HG03571 (cell line): Measurements from ENCODE around the gene PARVA.

ENCODE experiments used
- ATAC-seq: cut with Tn5 transposase; IDR thresholded peaks from one replicate; pipeline ENCODE4 v1.9.1; 2021; ENCODE audit not compliant: unreplicated experiment

PARVA gene

GRCh38 chr11:12544986-12545775 lies 167.8 kb downstream of the PARVA start:
- ATAC-seq: no peak

DNA sequence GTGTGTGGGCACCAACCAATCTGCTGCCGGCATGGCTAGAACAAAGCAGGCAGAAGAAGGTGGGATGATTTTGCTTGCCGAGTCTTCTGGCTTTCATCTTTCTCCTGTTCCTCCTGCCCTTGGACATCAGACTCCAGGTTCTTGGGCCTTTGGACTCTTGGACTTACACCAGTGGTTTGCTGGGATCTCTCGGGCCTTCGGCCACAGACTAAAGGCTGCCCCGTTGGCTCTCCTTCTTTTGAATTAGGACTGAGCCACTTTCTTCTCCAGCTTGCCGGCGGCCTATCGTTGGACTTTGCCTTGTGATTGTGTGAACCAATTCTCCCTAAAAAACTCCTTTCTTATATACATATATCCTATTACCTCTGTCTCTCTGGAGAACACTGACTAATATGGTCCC lies 168.8 kb downstream of the PARVA start:
- ATAC-seq: no peak

GRCh38 chr11:12546660-12547059 lies 169.3 kb downstream of the PARVA start:
- ATAC-seq: no peak

DNA sequence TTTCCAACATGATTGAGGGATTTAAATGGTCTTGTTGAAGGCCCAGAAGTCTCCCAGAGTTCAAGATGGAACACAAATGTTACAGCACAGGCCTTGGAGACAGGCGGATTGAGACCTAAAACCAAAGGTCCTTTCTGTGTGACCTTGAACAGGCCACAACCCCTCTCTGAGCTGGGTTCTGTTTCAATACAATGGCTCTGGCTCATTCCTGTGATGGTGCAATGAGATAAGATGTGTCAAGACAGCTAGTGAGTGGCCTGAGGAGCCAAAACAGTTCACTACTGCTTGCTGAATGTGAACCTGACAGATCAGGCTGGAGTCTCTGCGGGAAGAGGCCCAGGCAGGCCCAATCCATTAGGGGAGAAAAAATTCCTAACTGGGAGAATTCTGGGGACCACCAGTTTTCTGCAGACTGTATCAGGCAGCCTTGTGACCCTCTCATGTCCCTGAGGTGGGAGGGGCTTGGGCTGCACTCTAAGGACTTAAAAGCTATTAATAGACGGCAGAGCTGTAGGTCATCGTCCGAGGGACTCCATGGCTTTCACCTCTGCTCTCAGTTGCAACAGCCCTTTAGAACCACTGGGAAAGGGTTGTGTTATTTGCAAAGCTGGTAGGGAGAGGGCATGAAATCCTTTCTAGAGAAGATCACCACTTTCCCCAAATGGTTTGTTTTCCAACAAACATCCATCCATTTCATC lies 170.7 kb downstream of the PARVA start:
- ATAC-seq: no peak

- no peak for ATAC-seq
Observed at GRCh38 chr11:12552692-12553091, 175.3 kb downstream of the PARVA start.

DNA sequence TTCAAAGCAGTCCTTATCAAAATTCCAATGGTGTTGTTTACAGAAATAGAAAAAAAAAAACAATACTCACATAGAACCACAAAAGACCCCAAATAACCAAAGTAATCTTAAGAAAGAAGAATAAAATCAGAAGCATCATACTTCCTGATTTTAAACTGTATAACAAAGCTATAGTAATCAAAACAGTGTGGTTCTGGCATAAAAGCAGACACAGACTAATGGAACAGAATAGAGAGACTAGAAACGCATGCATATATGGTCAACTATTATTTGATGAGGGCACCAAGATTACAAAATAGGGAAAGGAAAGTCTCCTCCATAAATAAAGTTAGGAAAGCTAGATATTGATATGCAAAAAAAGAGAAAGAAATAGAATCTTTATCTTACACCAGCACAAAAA lies 176.8 kb downstream of the PARVA start:
- ATAC-seq: no peak

DNA sequence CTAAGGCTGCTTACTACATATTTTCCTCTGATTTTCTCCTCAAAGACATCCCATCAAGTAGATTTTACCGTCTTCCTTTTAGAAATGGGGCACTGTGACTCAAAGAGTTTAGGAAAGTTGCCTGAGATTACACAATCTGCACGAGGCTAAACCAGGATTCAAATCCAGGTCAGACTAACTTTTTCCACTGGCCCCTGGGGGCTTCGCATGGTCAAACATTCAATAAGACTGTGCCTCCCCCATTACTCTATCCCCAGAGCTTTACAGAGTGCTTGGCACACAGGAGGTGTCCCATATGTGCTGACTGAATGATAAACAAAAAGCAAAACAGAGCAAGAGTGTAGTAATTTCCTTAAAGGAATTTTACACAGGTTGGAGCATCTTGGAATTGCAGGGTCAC lies 178.8 kb downstream of the PARVA start:
- ATAC-seq: no peak

- ATAC-seq: no peak
Observed at GRCh38 chr11:12556788-12557384, 179.5 kb downstream of the PARVA start.

DNA sequence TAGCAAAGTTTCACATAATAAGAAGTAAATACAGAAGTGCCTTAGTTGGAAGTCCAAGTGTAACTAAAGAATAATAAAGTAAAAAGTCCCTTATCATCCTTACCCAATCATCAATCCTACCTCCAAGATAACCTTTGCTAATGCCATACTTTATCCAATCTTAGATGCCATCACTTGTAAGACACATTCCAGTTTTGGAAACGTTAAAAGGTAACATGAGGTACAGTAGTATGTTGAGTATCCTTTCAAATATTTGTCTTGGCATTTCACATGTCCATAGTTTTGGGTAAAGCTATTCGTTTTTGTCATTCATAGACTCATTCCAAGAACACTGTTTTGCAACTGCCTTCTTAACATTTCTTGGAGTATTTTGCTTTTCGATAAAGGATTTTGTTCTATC lies 181.6 kb downstream of the PARVA start:
- no peak for ATAC-seq

DNA sequence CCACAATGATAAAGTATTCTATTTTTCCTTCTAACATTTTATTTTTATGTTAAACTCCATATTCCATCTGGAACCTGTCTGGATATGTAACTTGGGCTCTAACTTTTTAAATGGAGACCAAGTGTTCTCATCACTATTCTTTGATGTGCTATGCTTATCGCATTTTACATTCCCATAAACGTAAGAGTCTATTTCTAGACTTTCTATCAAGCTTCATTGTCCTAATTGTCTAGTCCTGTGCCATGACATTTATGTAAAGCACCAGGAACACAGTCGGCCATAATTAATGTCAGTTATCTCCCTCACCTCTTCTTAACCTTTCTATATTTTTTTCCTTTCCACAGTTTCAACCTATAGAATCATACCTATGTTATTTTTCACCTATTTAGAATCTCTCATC lies 183.0 kb downstream of the PARVA start:
- ATAC-seq: no peak

GRCh38 chr11:12560861-12561260 lies 183.5 kb downstream of the PARVA start:
- no peak for ATAC-seq

GRCh38 chr11:12564012-12564411 lies 186.6 kb downstream of the PARVA start:
- ATAC-seq: no peak

DNA sequence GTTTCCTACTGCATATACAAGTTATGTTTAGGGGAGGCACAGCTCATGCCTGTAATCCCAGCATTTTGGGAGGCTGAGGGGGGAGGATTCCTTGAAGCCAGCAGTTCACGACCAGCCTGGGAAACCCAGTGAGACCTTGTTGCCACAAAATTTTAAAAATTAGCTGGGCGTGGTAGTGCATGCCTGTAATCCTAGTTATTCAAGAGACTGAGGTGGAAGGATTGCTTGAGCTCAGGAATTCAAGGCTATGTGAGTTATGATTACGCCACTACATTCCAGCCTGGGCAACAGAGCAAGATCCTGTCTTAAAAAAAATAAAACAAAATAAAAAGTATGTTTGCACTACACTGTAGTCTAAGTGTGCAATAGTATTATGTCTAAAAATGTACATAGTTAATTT lies 188.0 kb downstream of the PARVA start:
- no peak for ATAC-seq

GRCh38 chr11:12567746-12568460 lies 190.5 kb downstream of the PARVA start:
- no peak for ATAC-seq

- ATAC-seq: no peak
Observed at GRCh38 chr11:12569499-12570425, 192.4 kb downstream of the PARVA start.

DNA sequence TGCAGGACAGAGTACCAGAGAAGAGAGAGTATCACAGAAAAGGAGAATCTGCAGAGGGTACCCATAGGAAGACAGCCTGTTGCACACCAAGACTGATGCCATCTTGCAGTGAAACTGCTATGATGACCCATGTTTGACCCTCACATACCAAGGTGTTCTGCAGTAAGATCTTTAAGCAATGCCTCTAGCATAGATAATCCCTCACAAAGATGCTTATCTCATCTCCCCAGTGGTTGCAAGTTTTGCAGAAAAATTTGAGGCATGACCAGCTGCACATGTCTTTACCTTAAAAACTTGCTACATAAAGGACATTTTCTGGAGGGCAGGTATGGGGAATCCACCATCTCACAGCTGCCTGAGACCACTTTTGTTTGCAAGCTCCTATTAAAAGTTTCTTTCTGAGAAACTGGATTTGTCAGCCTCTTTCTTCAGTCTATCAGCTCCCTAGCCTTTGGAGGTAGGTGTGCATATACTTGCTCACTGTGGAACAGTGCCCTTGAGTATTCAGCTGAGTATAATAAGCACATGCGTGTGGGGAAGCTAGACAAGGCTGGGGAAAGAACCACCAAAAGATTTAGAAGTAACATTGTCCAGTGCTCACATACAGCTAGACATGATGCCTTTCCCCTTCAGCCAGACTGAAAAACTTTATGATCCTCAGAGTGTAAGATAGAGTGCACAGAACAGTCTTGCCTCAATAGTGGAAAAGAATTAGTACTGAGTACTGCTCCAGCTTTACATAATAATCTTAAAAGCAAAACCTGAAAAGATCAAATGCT lies 196.5 kb downstream of the PARVA start:
- ATAC-seq: no peak

GRCh38 chr11:12577725-12578644 lies 200.6 kb downstream of the PARVA start:
- ATAC-seq: no peak

DNA sequence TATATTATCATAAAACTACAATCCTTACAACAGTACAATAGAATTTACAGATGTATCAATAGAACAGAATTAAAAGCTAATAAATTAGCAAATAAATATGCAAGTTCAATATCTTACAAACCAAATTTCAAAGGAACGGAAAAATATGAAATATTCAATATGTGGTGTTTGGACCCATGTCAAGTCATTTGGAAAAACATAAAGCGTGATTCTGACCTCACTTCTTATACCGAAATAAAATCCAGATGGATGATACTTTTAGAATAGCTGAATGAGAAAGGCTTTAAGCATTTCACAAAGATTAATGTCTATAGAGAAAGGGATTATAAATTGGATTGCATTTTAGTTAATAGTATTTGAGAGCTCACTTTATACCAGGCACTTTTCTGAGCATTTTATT lies 204.0 kb downstream of the PARVA start:
- no peak for ATAC-seq

DNA sequence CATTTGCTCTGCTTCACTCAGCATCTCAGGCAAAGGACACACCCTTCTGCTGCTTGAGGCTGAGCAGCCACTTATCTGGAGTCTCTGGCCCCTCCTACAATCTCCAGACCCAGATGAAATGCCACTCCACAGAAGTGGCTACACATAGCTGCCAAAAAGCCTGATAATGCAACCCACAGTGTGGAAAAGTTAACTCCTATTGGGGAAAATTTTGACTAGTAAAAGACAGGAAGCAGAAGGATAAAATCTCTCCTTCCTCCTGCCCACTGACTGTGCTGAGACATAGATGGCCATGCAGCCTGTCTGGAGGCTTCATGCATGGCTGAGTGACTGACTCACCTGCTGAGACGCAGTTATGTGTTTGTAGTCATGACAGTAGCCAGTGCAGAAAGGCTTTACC lies 204.6 kb downstream of the PARVA start:
- no peak for ATAC-seq
